ENCODE data around the gene NUDT11. TPM values are rescaled to one million over a fixed set of nuclear protein-coding genes. Genes with fewer than 3 reads are reported as not detected.

Gene NUDT11
- 26.5 TPM in 2 replicates for total RNA-seq

GRCh38 chrX:51496501-51497291, at the start of gene NUDT11:
Gene NUDT11 (minus strand): TSS chrX:51496592. CDS start chrX:51496444, 148 bp downstream.

Other genes starting within 250 kb of the NUDT11 start
- 3.7 and 4.3 TPM in 2 replicates for gene NUDT10, start 163.8 kb downstream of the NUDT11 start, total RNA-seq
- 0.11 TPM in 1 of 2 replicates, not detected in the other for gene CENPVL3, start 122.3 kb upstream of the NUDT11 start, total RNA-seq
- gene CENPVL2, start 186.2 kb upstream of the NUDT11 start, total RNA-seq: not detected in 2 replicates
- gene CENPVL1, start 213.9 kb upstream of the NUDT11 start, total RNA-seq: not detected in 2 replicates
- gene GSPT2, start 246.8 kb upstream of the NUDT11 start, total RNA-seq: 8.6 and 11.8 TPM in 2 replicates

Data from articular chondrocyte of knee joint (primary cell).